HCT116 (cell line): ENCODE data around the gene ETV5. TPM values are rescaled to one million over a fixed set of nuclear protein-coding genes. Genes with fewer than 3 reads are reported as not detected.

Source experiments
- ATAC-seq: fragments of 200-7000 bp; cut with Tn5 transposase; 2 replicates; pipeline ENCODE4 v1.9.1; 2020; ENCODE audit warnings: mild to moderate bottlenecking, moderate library complexity
- BruUV-seq: library from RNA; stranded (reverse); fragments of 400-500 nt; replicated peaks from 2 replicates; lab custom pipeline; 2021; lab: Mats Ljungman, UMichigan
- CTCF ChIA-PET: fragments of 300-600 bp; sonication (Branson Sonifier 250); formaldehyde crosslinking; loops from one replicate; lab custom pipeline; 2021; ENCODE audit warnings: antibody characterized with exemption; lab: Charles Lee
- POLR2A ChIA-PET: fragments of 300-600, 350-600 bp; sonication (Branson Sonifier 250); formaldehyde crosslinking; loops from one replicate; lab custom pipeline; 2021; ENCODE audit warnings: antibody characterized with exemption; lab: Charles Lee
- RAD21 ChIA-PET, 2 experiments: fragments of 300-600 bp; sonication (Branson Sonifier 250); formaldehyde crosslinking; loops; one replicate each; lab custom pipeline; 2023; ENCODE audit warnings: low total read pairs in 2 of 2; ENCODE audit not compliant: uncharacterized antibody in 2 of 2, unreplicated experiment in 2 of 2, low non-redundant PET in 1 of 2; lab: Charles Lee
- DNase-seq: peaks from one replicate; pipeline ENCODE4 v3.0.0-alpha.2; 2010; ENCODE audit warnings: low read depth, low spot score
- H2AFZ ChIP-seq: fragments of 200-600 bp; shearing (Covaris generic), sonication (generic); 2 replicates; pipeline ENCODE4 v1.6.1; 2017; ENCODE audit warnings: low read depth, mixed run types, mixed read lengths, antibody characterized with exemption, low read length; ENCODE audit not compliant: poor library complexity, severe bottlenecking
- H3K27ac ChIP-seq: 2 replicates; pipeline ENCODE4 v1.5.1; 2012; ENCODE audit warnings: low read depth, low read length
- H3K27me3 ChIP-seq: fragments of 200-600 bp; sonication (generic); 2 replicates; pipeline ENCODE4 v1.6.1; 2016; ENCODE audit warnings: mixed run types, low read length, mixed read lengths; ENCODE audit not compliant: insufficient read depth
- H3K36me3 ChIP-seq, 2 experiments: fragments of 200-500 bp in 1 of 2; fragments of 200-600 bp in 1 of 2; sonication (Bioruptor generic) in 1 of 2; sonication (generic) in 1 of 2; 2 replicates each; pipeline versions ENCODE4 v1.5.1 to v1.6.1; 2014 to 2016; ENCODE audit warnings: low read length in 2 of 2, inconsistent platforms in 1 of 2, mixed read lengths in 1 of 2, mixed run types in 1 of 2; ENCODE audit not compliant: insufficient read depth in 2 of 2, control insufficient read depth in 1 of 2
- H3K4me1 ChIP-seq, 2 experiments: fragments of 200-600 bp in 1 of 2; sonication (generic) in 1 of 2; 2 replicates each; pipeline versions ENCODE4 v1.5.1 to v1.6.1; 2012 to 2017; ENCODE audit warnings: low read length in 2 of 2, inconsistent platforms in 1 of 2, mild to moderate bottlenecking in 1 of 2, mixed read lengths in 1 of 2, mixed run types in 1 of 2, moderate library complexity in 1 of 2; ENCODE audit not compliant: insufficient read depth in 2 of 2, control insufficient read depth in 1 of 2
- H3K4me2 ChIP-seq: fragments of 200-600 bp; sonication (generic); 2 replicates; pipeline ENCODE4 v1.6.1; 2017; ENCODE audit warnings: mixed run types, low read length, mixed read lengths
- H3K4me3 ChIP-seq, 2 experiments: fragments of 200-600 bp in 1 of 2; sonication (generic) in 1 of 2; replicated peaks in 1 of 2; 2 replicates each; pipeline ENCODE4 v1.5.1; 2011 to 2016; ENCODE audit warnings: low read length in 2 of 2, control low read depth in 1 of 2, low read depth in 1 of 2, mild to moderate bottlenecking in 1 of 2, mixed read lengths in 1 of 2, mixed run types in 1 of 2
- H3K79me2 ChIP-seq: fragments of 200-600 bp; sonication (generic); 2 replicates; pipeline ENCODE4 v1.6.1; 2017; ENCODE audit warnings: mild to moderate bottlenecking, mixed run types, low read length, moderate library complexity, mixed read lengths; ENCODE audit not compliant: insufficient read depth
- H3K9ac ChIP-seq: fragments of 200-600 bp; sonication (generic); 2 replicates; pipeline ENCODE4 v1.6.1; 2016; ENCODE audit warnings: low read length, mixed read lengths
- H3K9me2 ChIP-seq: fragments of 200-600 bp; sonication (generic), shearing (Covaris generic); 2 replicates; pipeline ENCODE4 v1.6.1; 2017; ENCODE audit warnings: mixed run types, mild to moderate bottlenecking, moderate library complexity; ENCODE audit not compliant: insufficient read depth
- H3K9me3 ChIP-seq, 2 experiments: fragments of 200-500 bp in 1 of 2; fragments of 200-600 bp in 1 of 2; sonication (Bioruptor generic) in 1 of 2; sonication (generic) in 1 of 2; 2 replicates each; pipeline ENCODE4 v1.6.1; 2014 to 2017; ENCODE audit warnings: low read length in 2 of 2, mixed read lengths in 2 of 2, inconsistent platforms in 1 of 2, low read depth in 1 of 2, mild to moderate bottlenecking in 1 of 2, mixed run types in 1 of 2, moderate library complexity in 1 of 2; ENCODE audit not compliant: control insufficient read depth in 1 of 2, insufficient read depth in 1 of 2
- H4K20me1 ChIP-seq: fragments of 200-600 bp; sonication (generic), shearing (Covaris generic); 2 replicates; pipeline ENCODE4 v1.6.1; 2017; ENCODE audit warnings: mixed run types, mild to moderate bottlenecking, moderate library complexity; ENCODE audit not compliant: insufficient read depth
- ATF3 ChIP-seq: IDR thresholded peaks from 2 replicates; pipeline ENCODE4 v1.6.1; 2012
- CBX3 ChIP-seq: IDR thresholded peaks from 2 replicates; pipeline ENCODE4 v1.6.1; 2012; ENCODE audit warnings: low read depth
- CEBPB ChIP-seq: IDR thresholded peaks from 2 replicates; pipeline ENCODE4 v1.6.1; 2012; ENCODE audit warnings: low read depth
- ELF1 ChIP-seq: IDR thresholded peaks from 2 replicates; pipeline ENCODE4 v1.6.1; 2012; ENCODE audit warnings: low read depth, borderline replicate concordance
- EZH2 ChIP-seq: fragments of 200-600 bp; sonication (generic); IDR thresholded peaks from 2 replicates; pipeline ENCODE4 v1.6.1; 2017; ENCODE audit warnings: antibody characterized with exemption, mixed run types
- EZH2phosphoT487 ChIP-seq: fragments of 200-600 bp; IDR thresholded peaks from 2 replicates; pipeline ENCODE4 v1.6.1; 2018; ENCODE audit warnings: antibody characterized with exemption, borderline replicate concordance
- JUND ChIP-seq: IDR thresholded peaks from 2 replicates; pipeline ENCODE4 v1.6.1; 2012
- MAX ChIP-seq: IDR thresholded peaks from 2 replicates; pipeline ENCODE4 v1.6.1; 2012
- POLR2A ChIP-seq: IDR thresholded peaks from 2 replicates; pipeline ENCODE4 v1.7.0; 2011; ENCODE audit warnings: borderline replicate concordance; ENCODE audit not compliant: insufficient read depth, insufficient read length; ENCODE audit errors: extremely low read depth
- POLR2AphosphoS5 ChIP-seq: IDR thresholded peaks from 2 replicates; pipeline ENCODE4 v1.6.1; 2011; ENCODE audit warnings: mild to moderate bottlenecking, low read depth, low read length, moderate library complexity
- RAD21 ChIP-seq: IDR thresholded peaks from 2 replicates; pipeline ENCODE4 v1.6.1; 2012; ENCODE audit warnings: low read depth, mild to moderate bottlenecking
- SIN3A ChIP-seq: IDR thresholded peaks from 2 replicates; pipeline ENCODE4 v1.6.1; 2012; ENCODE audit warnings: low read depth
- SRF ChIP-seq: IDR thresholded peaks from 2 replicates; pipeline ENCODE4 v1.6.1; 2012; ENCODE audit warnings: low read depth
- TCF7L2 ChIP-seq: IDR thresholded peaks from 2 replicates; pipeline ENCODE4 v1.7.0; 2011; ENCODE audit warnings: borderline replicate concordance, inconsistent platforms; ENCODE audit not compliant: insufficient read depth, insufficient read length; ENCODE audit errors: extremely low read depth
- YY1 ChIP-seq: IDR thresholded peaks from 2 replicates; pipeline ENCODE4 v1.6.1; 2011; ENCODE audit warnings: low read length, low read depth, moderate library complexity, mild to moderate bottlenecking; ENCODE audit not compliant: insufficient replicate concordance; ENCODE audit errors: extremely low read depth
- ZBTB33 ChIP-seq: IDR thresholded peaks from 2 replicates; pipeline ENCODE4 v1.6.1; 2011; ENCODE audit warnings: mild to moderate bottlenecking, low read length, moderate library complexity; ENCODE audit not compliant: insufficient replicate concordance; ENCODE audit errors: extremely low read depth
- ZFX ChIP-seq: fragments of 450-650 bp; IDR thresholded peaks from 2 replicates; pipeline ENCODE4 v1.6.1; 2017
- intact Hi-C: fragments of 100-400 bp; cut with micrococcal nuclease; formaldehyde crosslinking; loops from 2 replicates; pipeline ENCODE4 v1.10.0; 2022
- total RNA-seq: library from RNA; stranded (reverse); gene quantifications from one replicate; pipeline ENCODE4 v1.2.1, GENCODE V29; 2021; ENCODE audit not compliant: unreplicated experiment

The ETV5 gene
- total RNA-seq, 1 experiment from 2014 or later, result 89.7 TPM

GRCh38 chr3:186149319-186149960 lies 40.6 kb upstream of the ETV5 start:
- intact Hi-C loops, result no loop called here
- TF ChIP-seq CEBPB, result no peak
- no peak for TF ChIP-seq MAX
- no peak for TF ChIP-seq POLR2AphosphoS5
- no peak for TF ChIP-seq ELF1
- no peak for TF ChIP-seq POLR2A
- TF ChIP-seq EZH2, result no peak
- no peak for TF ChIP-seq RAD21
- TF ChIP-seq TCF7L2, result no peak
- no peak for TF ChIP-seq YY1
- no peak for TF ChIP-seq ZFX
- no peak for TF ChIP-seq EZH2phosphoT487
- no peak for TF ChIP-seq SRF
- H2AFZ ChIP-seq, result no peak overlapping the region
- DNase-seq (no peak), ATAC-seq (no peak)
- ChIA-PET RAD21 (no interaction called here), CTCF (no interaction called here), POLR2A (no interaction called here)
- H3K4me2 ChIP-seq, result no peak overlapping the region
- no peak overlapping the region for H3K27ac ChIP-seq
- no peak overlapping the region for H3K9ac ChIP-seq
- no peaks in the 10 kb centered on the region for H3K9me2 ChIP-seq
- no peaks in the 10 kb centered on the region for H3K79me2 ChIP-seq
- no TSS peak for BruUV-seq
- no peaks in the 10 kb centered on the region for H3K4me1 ChIP-seq
- H3K4me3 ChIP-seq, result no peak overlapping the region
- no peaks in the 10 kb centered on the region for H3K27me3 ChIP-seq
- H4K20me1 ChIP-seq, result no peaks in the 10 kb centered on the region
- no peaks in the 10 kb centered on the region for H3K9me3 ChIP-seq
- H3K36me3 ChIP-seq, result no peaks in the 10 kb centered on the region

- CTCF ChIA-PET, result no interaction called here
- Histone ChIP-seq H3K9me3 (no peaks in the 10 kb centered on the region), H3K9me2 (no peaks in the 10 kb centered on the region), H3K79me2 (no peaks in the 10 kb centered on the region), H3K27ac (no peak overlapping the region), H3K9ac (no peak overlapping the region), H2AFZ (no peak overlapping the region), H3K4me3 (no peak overlapping the region), H4K20me1 (no peaks in the 10 kb centered on the region), H3K27me3 (no peaks in the 10 kb centered on the region), H3K36me3 (no peaks in the 10 kb centered on the region), H3K4me2 (no peak overlapping the region), H3K4me1 (no peaks in the 10 kb centered on the region; a peak in 1 of 4 replicates)
- RAD21 ChIA-PET, result no interaction called here
- intact Hi-C loops, result no loop called here
- POLR2A ChIA-PET, result no interaction called here
- ATAC-seq, result no peak
- no TSS peak for BruUV-seq
- DNase-seq, result no peak
- TF ChIP-seq JUND (no peak), YY1 (no peak), CBX3 (no peak), ZBTB33 (no peak), POLR2A (no peak), RAD21 (no peak), SRF (no peak), ATF3 (no peak), EZH2phosphoT487 (no peak), MAX (no peak), POLR2AphosphoS5 (no peak), SIN3A (no peak), EZH2 (no peak)
Measured at GRCh38 chr3:186144257-186144656, 35.4 kb upstream of the ETV5 start.
